Bronchial epithelial cell (primary cell): ENCODE results near the gene ST6GALNAC2. TPM values are rescaled to one million over a fixed set of nuclear protein-coding genes. Genes with fewer than 3 reads are reported as not detected.
"Not testable (repeated sequence)": the region's sequence is repeated elsewhere in the genome, so short reads cannot be mapped to it uniquely, and the experiment has no call there.

Source experiments
- DNase-seq: peaks from one replicate; pipeline ENCODE4 v3.0.0-alpha.2; 2010; ENCODE audit warnings: low read depth
- FAIRE-seq: peaks from 2 replicates; lab custom pipeline; 2011; peaks lifted over from hg19 to GRCh38; lab: Jason Lieb, UNC
- H3K27me3 ChIP-seq: 2 replicates; pipeline ENCODE4 v1.5.1; 2011; ENCODE audit warnings: low read length; ENCODE audit not compliant: control insufficient read depth, insufficient read depth
- H3K36me3 ChIP-seq: 2 replicates; pipeline ENCODE4 v1.5.1; 2011; ENCODE audit warnings: low read length; ENCODE audit not compliant: control insufficient read depth, insufficient read depth
- H3K4me3 ChIP-seq: 2 replicates; pipeline ENCODE4 v1.5.1; 2011; ENCODE audit warnings: mild to moderate bottlenecking, low read depth, low read length, control low read depth
- total RNA-seq: library from RNA; depleted of rRNA; stranded (reverse); fragments of >200 nt; gene quantifications from 2 replicates; pipeline ENCODE4 v1.2.1, GENCODE V29; 2014
- TF ChIP-seq, protein P1 (sequence below): IDR thresholded peaks from 2 replicates; pipeline ENCODE4 v1.5.1; 2011; ENCODE audit warnings: mild to moderate bottlenecking, moderate library complexity, low read length, control low read depth, inconsistent platforms; ENCODE audit not compliant: insufficient read depth, severe bottlenecking

The ST6GALNAC2 gene
- total RNA-seq, 1 donor from 2014 or later: 38.4 TPM

DNA sequence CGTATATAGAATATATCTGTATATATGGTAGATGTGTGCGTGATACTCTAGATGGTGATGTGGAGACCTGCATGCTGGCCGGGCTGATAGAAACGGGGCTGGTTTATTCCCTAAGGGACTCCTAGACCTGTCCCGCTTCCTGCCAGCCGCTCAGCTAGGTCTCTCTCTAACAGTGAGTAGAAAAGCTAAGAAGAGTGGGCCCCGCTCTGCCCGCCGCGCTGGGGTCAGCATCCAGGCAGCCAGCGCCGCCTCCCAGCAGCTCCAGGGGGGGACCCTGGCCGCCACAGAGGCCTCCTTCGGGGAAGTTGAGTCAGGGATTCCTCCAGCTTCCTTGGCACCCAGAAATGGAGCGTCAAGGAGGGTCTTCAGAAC lies 57.5 kb downstream of the ST6GALNAC2 start:
- DNase-seq: no peak
- FAIRE-seq: no peak
- no peak overlapping the region for H3K4me3 ChIP-seq
- H3K27me3 ChIP-seq: no peaks in the 10 kb centered on the region
- TF ChIP-seq, protein P1, sequence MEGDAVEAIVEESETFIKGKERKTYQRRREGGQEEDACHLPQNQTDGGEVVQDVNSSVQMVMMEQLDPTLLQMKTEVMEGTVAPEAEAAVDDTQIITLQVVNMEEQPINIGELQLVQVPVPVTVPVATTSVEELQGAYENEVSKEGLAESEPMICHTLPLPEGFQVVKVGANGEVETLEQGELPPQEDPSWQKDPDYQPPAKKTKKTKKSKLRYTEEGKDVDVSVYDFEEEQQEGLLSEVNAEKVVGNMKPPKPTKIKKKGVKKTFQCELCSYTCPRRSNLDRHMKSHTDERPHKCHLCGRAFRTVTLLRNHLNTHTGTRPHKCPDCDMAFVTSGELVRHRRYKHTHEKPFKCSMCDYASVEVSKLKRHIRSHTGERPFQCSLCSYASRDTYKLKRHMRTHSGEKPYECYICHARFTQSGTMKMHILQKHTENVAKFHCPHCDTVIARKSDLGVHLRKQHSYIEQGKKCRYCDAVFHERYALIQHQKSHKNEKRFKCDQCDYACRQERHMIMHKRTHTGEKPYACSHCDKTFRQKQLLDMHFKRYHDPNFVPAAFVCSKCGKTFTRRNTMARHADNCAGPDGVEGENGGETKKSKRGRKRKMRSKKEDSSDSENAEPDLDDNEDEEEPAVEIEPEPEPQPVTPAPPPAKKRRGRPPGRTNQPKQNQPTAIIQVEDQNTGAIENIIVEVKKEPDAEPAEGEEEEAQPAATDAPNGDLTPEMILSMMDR: no peak
- H3K36me3 ChIP-seq: no peaks in the 10 kb centered on the region

DNA sequence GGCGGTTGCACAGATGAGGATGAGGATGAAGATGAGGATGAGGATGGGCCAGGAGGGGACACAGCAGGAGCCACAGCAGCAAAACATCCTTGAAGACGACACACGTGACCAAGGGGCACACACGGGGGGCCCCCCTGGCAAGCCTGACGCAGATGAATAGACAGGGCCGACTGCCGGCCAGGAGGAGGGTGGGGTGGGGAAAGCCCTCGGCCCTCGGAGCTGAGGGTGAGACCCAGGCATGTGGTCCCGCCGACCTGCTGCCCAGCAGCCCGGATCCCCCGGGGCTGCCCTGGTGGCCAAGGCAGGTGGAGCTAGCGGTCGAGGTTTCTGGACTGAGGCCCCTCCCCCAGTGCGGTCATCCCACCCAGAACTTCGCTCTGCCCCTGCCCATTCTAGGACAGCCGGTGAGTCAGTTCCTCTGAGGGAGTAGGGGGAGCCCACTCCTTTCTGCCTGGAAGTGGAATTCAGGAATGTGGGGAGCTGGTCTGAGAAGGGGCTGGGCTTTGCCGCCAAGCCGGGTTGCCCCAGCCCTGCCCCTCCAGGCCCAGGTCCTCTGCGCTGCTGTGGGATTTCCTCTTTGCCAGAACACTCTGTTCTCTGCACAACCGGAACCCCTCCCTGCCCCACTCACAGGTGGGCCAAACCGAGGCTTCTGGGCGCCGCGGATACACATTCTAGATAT lies 58.1 kb downstream of the ST6GALNAC2 start:
- Histone ChIP-seq H3K4me3 (no peak overlapping the region), H3K27me3 (no peaks in the 10 kb centered on the region), H3K36me3 (no peaks in the 10 kb centered on the region)
- DNase-seq (peak; percentile 51), FAIRE-seq (no peak)
- TF ChIP-seq, protein P1: no peak

DNA sequence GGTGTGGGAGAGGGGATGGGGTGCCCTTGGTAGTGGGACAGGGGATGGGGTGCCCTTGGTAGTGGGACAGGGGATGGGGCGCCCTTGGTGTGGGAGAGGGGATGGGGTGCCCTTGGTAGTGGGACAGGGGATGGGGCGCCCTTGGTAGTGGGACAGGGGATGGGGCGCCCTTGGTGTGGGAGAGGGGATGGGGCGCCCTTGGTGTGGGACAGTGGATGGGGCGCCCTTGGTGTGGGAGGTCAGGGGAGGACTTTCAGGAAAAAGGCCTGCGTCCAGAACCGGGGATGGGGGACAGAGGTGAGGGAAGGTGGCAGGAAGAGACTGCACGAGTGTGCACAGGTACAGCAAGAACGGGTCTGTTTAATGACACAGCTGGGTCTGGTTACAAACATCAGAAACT lies 58.6 kb downstream of the ST6GALNAC2 start:
- FAIRE-seq, H3K4me3 ChIP-seq, H3K27me3 ChIP-seq, DNase-seq, H3K36me3 ChIP-seq: not testable (repeated sequence)

DNA sequence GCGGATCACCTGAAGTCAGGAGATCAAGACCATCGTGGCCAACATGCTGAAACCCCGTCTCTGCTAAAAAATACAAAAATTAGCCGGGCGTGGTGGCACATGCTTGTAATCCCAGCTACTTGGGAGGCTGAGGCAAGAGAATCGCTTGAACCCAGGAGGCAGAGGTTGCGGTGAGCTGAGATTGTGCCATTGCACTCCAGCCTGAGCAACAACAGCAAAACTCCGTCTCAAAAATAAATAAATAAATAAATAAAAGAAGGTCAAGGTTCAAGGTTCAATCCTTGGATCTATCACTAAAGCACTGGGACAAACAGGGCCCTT lies 60.2 kb downstream of the ST6GALNAC2 start:
- not testable (repeated sequence) for H3K4me3 ChIP-seq, FAIRE-seq, H3K27me3 ChIP-seq, DNase-seq, H3K36me3 ChIP-seq

DNA sequence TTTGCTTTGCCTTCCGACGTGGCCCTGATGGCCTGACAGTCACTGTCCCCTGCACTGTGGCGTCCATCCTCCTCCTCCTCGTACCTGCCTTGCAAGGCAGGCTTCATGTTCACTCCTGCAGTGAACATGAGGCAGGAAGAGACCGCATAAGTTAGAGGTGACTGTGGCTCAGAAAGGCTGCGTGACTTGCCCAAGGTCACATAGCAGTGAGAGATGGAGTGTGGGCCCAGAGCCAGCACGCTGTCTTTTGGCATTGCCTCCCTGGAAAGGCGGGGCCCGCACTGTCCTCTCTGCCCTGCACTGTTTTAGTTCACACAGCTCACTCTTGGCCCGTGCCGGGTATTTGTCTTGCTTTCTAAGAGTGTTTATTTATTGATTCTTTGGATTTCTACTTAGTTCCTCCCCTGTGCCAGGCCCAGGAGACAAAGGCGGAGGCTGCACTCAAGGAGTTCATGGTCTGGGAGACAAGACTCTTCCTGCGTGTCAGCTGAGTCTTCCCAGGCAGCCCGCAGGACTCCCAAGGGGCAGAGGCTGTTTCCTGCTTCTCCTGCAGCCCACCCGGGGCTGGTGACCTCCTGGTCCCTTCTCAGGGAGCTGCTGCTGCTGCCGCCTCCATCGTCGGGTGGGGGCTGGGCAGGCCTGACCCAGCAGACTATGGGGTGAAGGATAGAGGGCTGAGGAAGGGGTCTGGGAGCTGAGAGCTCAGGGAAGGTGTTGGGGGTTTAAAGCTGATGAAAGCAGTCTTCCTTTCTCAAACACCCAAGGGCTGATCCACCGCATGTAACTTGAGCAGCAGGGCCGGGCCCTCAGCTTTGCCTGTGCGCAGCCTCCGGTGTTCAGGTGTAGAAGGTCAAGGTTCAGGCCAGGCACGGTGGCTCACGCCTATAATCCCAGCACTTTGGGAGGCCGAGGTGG lies 60.8 kb downstream of the ST6GALNAC2 start:
- H3K36me3 ChIP-seq: no peaks in the 10 kb centered on the region
- FAIRE-seq (no peak), DNase-seq (no peak)
- TF ChIP-seq, protein P1: no peak
- no peaks in the 10 kb centered on the region for H3K27me3 ChIP-seq
- no peak overlapping the region for H3K4me3 ChIP-seq

- FAIRE-seq (no peak), DNase-seq (peak; percentile 42)
- Histone ChIP-seq H3K4me3 (no peak overlapping the region), H3K27me3 (peaks cover 2% of the 10 kb centered on the region), H3K36me3 (no peaks in the 10 kb centered on the region)
- TF ChIP-seq, protein P1: peak; percentile 100
Measured at GRCh38 chr17:76523084-76524037, 62.3 kb downstream of the ST6GALNAC2 start.

GRCh38 chr17:76521683-76522082 lies 64.0 kb downstream of the ST6GALNAC2 start:
- H3K4me3 ChIP-seq, DNase-seq, H3K27me3 ChIP-seq, FAIRE-seq, H3K36me3 ChIP-seq: not testable (repeated sequence)
